Astrocyte of the cerebellum (primary cell): Measurements from ENCODE around the gene ITPR2.

Source experiments
- DNase-seq: peaks from one replicate; pipeline ENCODE4 v3.0.0-alpha.2; 2011; ENCODE audit warnings: low read depth
- H3K4me3 ChIP-seq: 2 replicates; pipeline ENCODE4 v1.5.1; 2011; ENCODE audit warnings: mild to moderate bottlenecking, low read depth, low read length, moderate library complexity
- CTCF ChIP-seq: IDR thresholded peaks from 2 replicates; pipeline ENCODE4 v1.5.1; 2012; ENCODE audit warnings: low read length, low read depth, moderate library complexity, mild to moderate bottlenecking; ENCODE audit errors: missing control alignments
- in situ Hi-C: cut with HindIII; loops from 2 replicates; pipeline ENCODE4 v1.10.0; 2017; ENCODE audit warnings: low sequenced_read_pairs

ITPR2 gene

GRCh38 chr12:26429070-26429691 lies 403.8 kb downstream of the ITPR2 start:
- no peak overlapping the region for H3K4me3 ChIP-seq
- in situ Hi-C loops = no loop called here
- no peak for TF ChIP-seq CTCF
- no peak for DNase-seq

DNA sequence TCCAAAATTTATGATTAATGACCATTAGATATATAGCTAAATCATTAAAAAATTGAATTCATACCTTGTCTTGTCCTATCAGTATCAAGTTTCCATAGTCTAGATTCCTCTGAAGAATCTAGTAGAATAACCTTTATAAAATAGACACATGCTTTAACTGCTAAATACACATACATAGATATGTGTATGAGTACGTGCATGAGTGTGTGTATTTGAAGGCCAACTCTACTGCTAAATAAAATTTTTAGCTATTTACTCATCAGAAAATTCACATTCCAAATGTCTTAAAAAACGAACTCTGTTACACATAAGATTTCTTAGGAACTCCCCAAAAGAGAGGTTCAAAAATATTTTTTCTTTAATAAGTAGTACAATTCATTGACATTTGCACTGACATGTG lies 404.6 kb downstream of the ITPR2 start:
- no peak for DNase-seq
- no peak overlapping the region for H3K4me3 ChIP-seq
- no peak for TF ChIP-seq CTCF
- in situ Hi-C loops = no loop called here

DNA sequence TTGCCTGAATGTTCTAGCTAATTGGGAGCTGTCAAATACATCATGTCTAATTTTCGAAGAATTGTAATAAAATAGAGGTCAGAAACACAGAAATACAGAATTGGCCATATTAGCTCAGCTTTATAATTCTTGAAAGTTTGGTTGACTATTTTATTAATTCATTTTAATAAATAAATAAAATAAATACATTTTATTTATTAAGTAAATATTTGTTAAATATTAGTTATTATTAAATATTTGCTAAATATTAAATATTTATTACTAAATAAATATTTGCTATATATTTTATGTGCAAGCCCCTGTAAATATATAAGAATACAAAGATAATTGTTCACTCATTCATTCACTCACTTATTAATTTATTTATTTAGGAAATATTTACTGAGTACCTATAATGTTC lies 406.3 kb downstream of the ITPR2 start:
- H3K4me3 ChIP-seq = no peak overlapping the region
- DNase-seq = no peak
- in situ Hi-C loops = no loop called here
- no peak for TF ChIP-seq CTCF

GRCh38 chr12:26425587-26426260 lies 407.3 kb downstream of the ITPR2 start:
- no peak overlapping the region for H3K4me3 ChIP-seq
- peak; percentile 26 for DNase-seq
- TF ChIP-seq CTCF = no peak
- in situ Hi-C loops = no loop called here

DNA sequence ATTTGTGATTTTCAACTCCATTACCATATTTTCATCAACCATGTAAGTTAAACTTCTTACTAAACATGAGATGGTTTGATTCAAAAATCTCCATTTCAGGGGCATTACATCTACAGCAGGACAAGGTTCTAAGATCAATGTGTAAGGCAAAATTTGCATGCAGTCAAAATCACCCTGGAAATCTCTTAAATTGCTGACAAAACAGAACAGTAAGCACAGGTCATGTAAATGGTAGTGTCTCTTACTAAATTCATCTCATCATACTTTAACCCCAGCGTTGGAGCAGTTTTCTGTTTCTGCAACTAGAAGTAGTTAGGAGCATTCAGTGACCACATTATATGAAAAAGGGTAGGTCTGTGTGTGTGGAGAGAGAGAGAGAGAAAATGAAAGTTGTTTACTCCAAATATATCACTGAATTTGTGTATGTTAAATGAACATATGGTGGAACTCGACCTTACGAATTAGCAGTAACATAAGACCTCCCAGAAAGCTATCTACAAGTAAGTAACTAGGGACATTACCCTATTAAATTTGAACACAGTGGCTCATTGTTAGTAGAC lies 410.1 kb downstream of the ITPR2 start:
- no peak overlapping the region for H3K4me3 ChIP-seq
- no peak for TF ChIP-seq CTCF
- no peak for DNase-seq
- in situ Hi-C loops = no loop called here

DNA sequence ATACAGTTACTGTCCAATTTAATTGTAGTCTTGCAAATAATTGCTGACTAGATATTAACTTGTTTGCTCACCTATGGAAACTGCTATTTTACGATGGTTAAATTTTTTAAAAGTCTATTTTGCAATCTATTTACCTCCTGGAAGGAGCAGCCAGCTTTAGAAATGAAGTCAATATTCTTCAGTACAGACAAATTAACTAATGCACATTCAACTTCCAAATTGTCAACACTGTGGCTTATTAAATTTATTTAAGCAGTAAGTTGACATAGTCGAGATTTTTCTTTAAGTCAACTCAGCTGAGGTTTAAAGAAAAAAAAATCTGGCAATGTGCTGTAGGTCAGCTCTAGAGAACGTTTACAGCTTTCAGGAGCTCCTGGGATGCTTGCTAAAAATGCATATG lies 416.4 kb downstream of the ITPR2 start:
- no peak for TF ChIP-seq CTCF
- DNase-seq = no peak
- H3K4me3 ChIP-seq = no peak overlapping the region
- in situ Hi-C loops = no loop called here
